ENCODE data around the gene ANKRD27.

DNA sequence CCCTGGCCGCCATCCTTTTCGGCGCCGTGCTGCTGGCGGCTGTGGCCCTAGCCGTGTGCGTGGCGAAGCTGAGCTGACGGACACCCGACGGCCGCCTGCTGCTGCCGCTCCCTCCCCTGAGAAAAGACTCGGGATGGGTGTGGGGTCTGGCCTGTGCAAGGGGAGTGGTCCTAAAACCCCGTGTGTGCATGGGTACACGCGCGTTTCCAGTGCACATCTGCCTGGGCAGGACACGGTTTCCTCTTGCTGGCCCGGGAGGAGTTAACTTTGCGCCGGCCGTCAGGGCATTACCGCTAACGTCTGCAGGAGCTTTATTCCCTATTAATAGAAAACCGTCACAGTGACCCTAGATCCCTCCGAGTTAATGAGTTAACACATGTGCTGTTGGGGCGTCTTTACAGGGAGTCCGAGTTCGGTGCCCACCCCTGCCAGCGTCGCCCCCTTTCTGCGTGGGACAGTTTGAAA lies 1.9 kb upstream of the ANKRD27 start:
- TF ChIP-seq, protein P1, sequence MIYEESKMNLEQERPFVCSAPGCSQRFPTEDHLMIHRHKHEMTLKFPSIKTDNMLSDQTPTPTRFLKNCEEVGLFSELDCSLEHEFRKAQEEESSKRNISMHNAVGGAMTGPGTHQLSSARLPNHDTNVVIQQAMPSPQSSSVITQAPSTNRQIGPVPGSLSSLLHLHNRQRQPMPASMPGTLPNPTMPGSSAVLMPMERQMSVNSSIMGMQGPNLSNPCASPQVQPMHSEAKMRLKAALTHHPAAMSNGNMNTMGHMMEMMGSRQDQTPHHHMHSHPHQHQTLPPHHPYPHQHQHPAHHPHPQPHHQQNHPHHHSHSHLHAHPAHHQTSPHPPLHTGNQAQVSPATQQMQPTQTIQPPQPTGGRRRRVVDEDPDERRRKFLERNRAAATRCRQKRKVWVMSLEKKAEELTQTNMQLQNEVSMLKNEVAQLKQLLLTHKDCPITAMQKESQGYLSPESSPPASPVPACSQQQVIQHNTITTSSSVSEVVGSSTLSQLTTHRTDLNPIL (CRISPR knock-in tag; IDR thresholded peaks at IDR 0.05; ENCODE audit: low read depth), result no peak
- TF ChIP-seq ZC3H10 (CRISPR knock-in tag; IDR thresholded peaks at IDR 0.05) (no peak), BACH2 (CRISPR knock-in tag; IDR thresholded peaks at IDR 0.05; ENCODE audit: borderline replicate concordance) (no peak), ZFP30 (CRISPR knock-in tag; IDR thresholded peaks at IDR 0.05) (no peak), CSRNP3 (CRISPR knock-in tag; IDR thresholded peaks at IDR 0.05) (no peak), GLIS3 (CRISPR knock-in tag; IDR thresholded peaks at IDR 0.05) (no peak), ISL1 (CRISPR knock-in tag; IDR thresholded peaks at IDR 0.05) (no peak), ARNTL (CRISPR knock-in tag; IDR thresholded peaks at IDR 0.05; ENCODE audit: borderline replicate concordance, low read depth) (no peak), CSDC2 (CRISPR knock-in tag; IDR thresholded peaks at IDR 0.05) (no peak), SNAI2 (CRISPR knock-in tag; IDR thresholded peaks at IDR 0.05) (no peak), ESRRG (CRISPR knock-in tag; IDR thresholded peaks at IDR 0.05) (no peak)
- TF ChIP-seq, protein P2, sequence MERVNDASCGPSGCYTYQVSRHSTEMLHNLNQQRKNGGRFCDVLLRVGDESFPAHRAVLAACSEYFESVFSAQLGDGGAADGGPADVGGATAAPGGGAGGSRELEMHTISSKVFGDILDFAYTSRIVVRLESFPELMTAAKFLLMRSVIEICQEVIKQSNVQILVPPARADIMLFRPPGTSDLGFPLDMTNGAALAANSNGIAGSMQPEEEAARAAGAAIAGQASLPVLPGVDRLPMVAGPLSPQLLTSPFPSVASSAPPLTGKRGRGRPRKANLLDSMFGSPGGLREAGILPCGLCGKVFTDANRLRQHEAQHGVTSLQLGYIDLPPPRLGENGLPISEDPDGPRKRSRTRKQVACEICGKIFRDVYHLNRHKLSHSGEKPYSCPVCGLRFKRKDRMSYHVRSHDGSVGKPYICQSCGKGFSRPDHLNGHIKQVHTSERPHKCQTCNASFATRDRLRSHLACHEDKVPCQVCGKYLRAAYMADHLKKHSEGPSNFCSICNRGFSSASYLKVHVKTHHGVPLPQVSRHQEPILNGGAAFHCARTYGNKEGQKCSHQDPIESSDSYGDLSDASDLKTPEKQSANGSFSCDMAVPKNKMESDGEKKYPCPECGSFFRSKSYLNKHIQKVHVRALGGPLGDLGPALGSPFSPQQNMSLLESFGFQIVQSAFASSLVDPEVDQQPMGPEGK (CRISPR knock-in tag; IDR thresholded peaks at IDR 0.05; ENCODE audit: borderline replicate concordance), result no peak
